ENCODE measurements around the gene PABPC1L.

DNA sequence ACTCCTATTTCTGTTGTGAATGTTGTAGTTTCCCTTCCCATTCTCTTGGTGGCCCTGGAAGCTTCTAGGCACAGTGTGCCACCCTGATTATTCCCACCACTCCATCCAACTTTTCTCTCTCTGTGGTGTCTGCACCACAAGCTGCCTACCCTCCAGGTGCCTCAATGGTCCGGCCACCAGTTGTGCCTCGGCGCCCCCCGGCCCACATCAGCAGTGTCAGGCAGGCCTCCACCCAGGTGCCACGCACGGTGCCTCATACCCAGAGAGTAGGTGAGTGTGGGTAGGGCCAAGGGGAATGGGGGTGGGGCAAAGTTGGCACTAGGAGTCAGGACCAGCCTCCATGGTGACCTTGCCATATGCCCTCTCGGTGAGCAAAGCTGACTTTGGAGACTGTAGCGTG, 23.1 kb downstream of the PABPC1L start:
- TF ChIP-seq, protein P1, sequence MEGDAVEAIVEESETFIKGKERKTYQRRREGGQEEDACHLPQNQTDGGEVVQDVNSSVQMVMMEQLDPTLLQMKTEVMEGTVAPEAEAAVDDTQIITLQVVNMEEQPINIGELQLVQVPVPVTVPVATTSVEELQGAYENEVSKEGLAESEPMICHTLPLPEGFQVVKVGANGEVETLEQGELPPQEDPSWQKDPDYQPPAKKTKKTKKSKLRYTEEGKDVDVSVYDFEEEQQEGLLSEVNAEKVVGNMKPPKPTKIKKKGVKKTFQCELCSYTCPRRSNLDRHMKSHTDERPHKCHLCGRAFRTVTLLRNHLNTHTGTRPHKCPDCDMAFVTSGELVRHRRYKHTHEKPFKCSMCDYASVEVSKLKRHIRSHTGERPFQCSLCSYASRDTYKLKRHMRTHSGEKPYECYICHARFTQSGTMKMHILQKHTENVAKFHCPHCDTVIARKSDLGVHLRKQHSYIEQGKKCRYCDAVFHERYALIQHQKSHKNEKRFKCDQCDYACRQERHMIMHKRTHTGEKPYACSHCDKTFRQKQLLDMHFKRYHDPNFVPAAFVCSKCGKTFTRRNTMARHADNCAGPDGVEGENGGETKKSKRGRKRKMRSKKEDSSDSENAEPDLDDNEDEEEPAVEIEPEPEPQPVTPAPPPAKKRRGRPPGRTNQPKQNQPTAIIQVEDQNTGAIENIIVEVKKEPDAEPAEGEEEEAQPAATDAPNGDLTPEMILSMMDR (IDR thresholded peaks at IDR 0.05; ENCODE audit: low read length): no peak
- TF ChIP-seq EZH2phosphoT487 (IDR thresholded peaks at IDR 0.05; ENCODE audit: low read length): no peak

Measured in MM.1S (cell line).